ENCODE results near the gene DSG1.

DNA sequence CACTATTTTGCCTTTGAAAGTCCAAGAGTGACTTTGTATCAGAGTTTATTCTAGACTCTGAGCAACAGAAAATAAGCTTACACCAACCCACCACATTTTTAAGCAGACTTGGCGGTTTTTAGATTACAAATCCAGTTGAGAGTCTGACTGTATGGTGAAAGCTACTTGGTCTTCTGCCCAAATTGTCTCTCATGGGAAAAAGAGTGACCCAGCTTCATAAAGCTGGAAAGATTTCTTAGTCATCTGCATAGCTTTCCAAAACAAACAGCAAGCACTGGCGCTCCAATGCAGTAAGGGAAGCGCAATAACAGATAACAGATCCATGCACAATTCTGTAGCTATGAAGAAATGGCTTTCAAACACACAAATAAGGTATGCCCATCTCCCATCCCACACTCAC, 7.1 kb downstream of the DSG1 start:
- TF ChIP-seq, protein P1, sequence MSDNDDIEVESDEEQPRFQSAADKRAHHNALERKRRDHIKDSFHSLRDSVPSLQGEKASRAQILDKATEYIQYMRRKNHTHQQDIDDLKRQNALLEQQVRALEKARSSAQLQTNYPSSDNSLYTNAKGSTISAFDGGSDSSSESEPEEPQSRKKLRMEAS (IDR thresholded peaks at IDR 0.05; ENCODE audit: low read depth, low read length), result no peak
- TF ChIP-seq, protein P2, sequence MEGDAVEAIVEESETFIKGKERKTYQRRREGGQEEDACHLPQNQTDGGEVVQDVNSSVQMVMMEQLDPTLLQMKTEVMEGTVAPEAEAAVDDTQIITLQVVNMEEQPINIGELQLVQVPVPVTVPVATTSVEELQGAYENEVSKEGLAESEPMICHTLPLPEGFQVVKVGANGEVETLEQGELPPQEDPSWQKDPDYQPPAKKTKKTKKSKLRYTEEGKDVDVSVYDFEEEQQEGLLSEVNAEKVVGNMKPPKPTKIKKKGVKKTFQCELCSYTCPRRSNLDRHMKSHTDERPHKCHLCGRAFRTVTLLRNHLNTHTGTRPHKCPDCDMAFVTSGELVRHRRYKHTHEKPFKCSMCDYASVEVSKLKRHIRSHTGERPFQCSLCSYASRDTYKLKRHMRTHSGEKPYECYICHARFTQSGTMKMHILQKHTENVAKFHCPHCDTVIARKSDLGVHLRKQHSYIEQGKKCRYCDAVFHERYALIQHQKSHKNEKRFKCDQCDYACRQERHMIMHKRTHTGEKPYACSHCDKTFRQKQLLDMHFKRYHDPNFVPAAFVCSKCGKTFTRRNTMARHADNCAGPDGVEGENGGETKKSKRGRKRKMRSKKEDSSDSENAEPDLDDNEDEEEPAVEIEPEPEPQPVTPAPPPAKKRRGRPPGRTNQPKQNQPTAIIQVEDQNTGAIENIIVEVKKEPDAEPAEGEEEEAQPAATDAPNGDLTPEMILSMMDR (IDR thresholded peaks at IDR 0.05; ENCODE audit: low read depth, low read length), result no peak
- TF ChIP-seq POLR2A (IDR thresholded peaks at IDR 0.05; ENCODE audit: extremely low read depth, insufficient read length), result no peak

Measured in NB4 (cell line).